Effector memory CD8-positive, alpha-beta T cell (primary cell): ENCODE measurements around the gene NGLY1.

Experiments
- ATAC-seq: fragments of 150-1000 bp; cut with Tn5 transposase; replicated peaks from 2 replicates; pipeline ENCODE4 v1.10.0; 2021; ENCODE audit warnings: mild to moderate bottlenecking, moderate library complexity
- DNase-seq, 3 experiments: peaks; one replicate each; pipeline ENCODE4 v3.0.0; 2021
- H3K27ac Mint-ChIP-seq, 2 donors: one replicate each; pipeline ENCODE4 v1.8.0; 2022; ENCODE audit warnings: mild to moderate bottlenecking in 2 of 2, mixed read lengths in 2 of 2, moderate library complexity in 2 of 2
- H3K27me3 Mint-ChIP-seq, 2 donors: one replicate each; pipeline ENCODE4 v1.8.0; 2022; ENCODE audit warnings: mixed read lengths in 2 of 2
- H3K36me3 Mint-ChIP-seq: one replicate; pipeline ENCODE4 v1.8.0; 2022; ENCODE audit warnings: mild to moderate bottlenecking, moderate library complexity, mixed read lengths; ENCODE audit not compliant: insufficient read depth
- H3K4me1 Mint-ChIP-seq, 2 donors: one replicate each; pipeline ENCODE4 v1.8.0; 2022; ENCODE audit warnings: low read depth in 2 of 2, mixed read lengths in 2 of 2
- H3K4me3 Mint-ChIP-seq, 2 donors: one replicate each; pipeline ENCODE4 v1.8.0; 2022; ENCODE audit warnings: mild to moderate bottlenecking in 2 of 2, mixed read lengths in 2 of 2, moderate library complexity in 2 of 2
- H3K9me3 Mint-ChIP-seq, 2 donors: one replicate each; pipeline ENCODE4 v1.8.0; 2022; ENCODE audit warnings: mixed read lengths in 2 of 2

The NGLY1 gene

GRCh38 chr3:25686766-25687165 lies 96.5 kb downstream of the NGLY1 start:
- DNase-seq (no peak), ATAC-seq (no peak)
- Mint-ChIP-seq H3K27ac (no peak overlapping the region), H3K27me3 (peaks cover 25 to 26% of the 10 kb centered on the region in 2 donors), H3K4me3 (no peak overlapping the region), H3K36me3 (peaks cover 4% of the 10 kb centered on the region), H3K4me1 (no peaks in the 10 kb centered on the region), H3K9me3 (no peaks in the 10 kb centered on the region)

GRCh38 chr3:25683882-25684281 lies 99.4 kb downstream of the NGLY1 start:
- no peaks in the 10 kb centered on the region for H3K4me1 Mint-ChIP-seq
- H3K4me3 Mint-ChIP-seq: no peak overlapping the region
- no peak overlapping the region for H3K27ac Mint-ChIP-seq
- H3K27me3 Mint-ChIP-seq: peaks cover 9 to 10% of the 10 kb centered on the region in 2 donors
- DNase-seq (no peak), ATAC-seq (no peak)
- H3K36me3 Mint-ChIP-seq: peaks cover 4% of the 10 kb centered on the region
- H3K9me3 Mint-ChIP-seq: no peaks in the 10 kb centered on the region

DNA sequence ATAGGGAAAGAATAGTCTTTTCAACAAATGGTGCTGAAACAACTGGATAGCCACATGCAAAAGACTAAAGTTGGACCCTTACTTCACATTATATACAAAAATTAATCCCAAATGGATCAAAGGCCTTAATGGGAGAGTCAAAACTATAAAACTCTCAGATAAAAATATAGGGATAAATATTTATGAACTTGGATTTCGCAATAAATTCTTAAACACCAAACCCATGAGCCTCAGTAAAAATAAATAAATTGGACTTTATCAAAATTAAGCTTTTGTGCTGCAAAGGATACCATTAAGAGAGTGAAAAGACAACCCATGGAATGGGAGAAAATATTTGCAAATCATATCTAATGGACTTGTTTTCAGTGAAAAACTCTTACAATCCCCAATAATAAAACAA lies 99.8 kb downstream of the NGLY1 start:
- H3K4me1 Mint-ChIP-seq: no peaks in the 10 kb centered on the region
- peaks cover 4% of the 10 kb centered on the region for H3K36me3 Mint-ChIP-seq
- no peaks in the 10 kb centered on the region for H3K9me3 Mint-ChIP-seq
- no peak for DNase-seq
- peaks cover 4 to 5% of the 10 kb centered on the region in 2 donors for H3K27me3 Mint-ChIP-seq
- ATAC-seq: no peak
- H3K27ac Mint-ChIP-seq: no peak overlapping the region
- H3K4me3 Mint-ChIP-seq: no peak overlapping the region

DNA sequence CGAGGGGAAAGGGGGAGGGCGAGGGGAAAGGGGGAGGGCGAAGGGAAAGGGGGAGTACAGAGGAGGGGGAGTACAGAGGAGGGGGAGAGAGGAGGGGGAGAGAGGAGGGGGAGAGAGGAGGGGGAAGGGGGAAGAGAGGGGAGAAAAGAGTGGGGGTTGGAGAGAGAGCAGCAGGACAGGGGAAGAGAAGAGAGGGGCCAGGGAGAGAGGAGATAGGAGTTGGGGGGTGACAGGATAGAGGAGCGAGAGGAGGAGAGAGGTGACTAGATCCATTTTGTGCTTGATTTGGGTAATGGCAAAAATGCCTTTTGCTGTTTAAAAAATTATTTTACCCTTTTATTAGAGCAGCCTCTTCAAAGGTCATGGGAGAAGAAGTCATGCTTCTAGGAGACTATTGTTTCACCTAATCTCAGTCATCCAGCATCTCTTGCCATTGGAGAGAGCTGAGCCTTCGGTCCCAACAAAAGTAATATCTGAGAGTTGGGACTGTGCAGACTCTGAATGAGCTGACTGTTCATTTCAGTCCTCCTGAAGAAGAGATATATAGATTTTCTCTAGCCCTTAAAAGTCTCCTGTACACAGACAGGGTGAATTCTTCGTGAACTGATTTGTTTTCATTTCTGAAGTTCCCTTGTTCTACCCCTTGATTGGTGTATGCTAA lies 103.5 kb downstream of the NGLY1 start:
- H3K27ac Mint-ChIP-seq: no peak overlapping the region
- H3K9me3 Mint-ChIP-seq: no peaks in the 10 kb centered on the region
- H3K4me3 Mint-ChIP-seq: no peak overlapping the region
- H3K27me3 Mint-ChIP-seq: peaks cover 11 to 19% of the 10 kb centered on the region in 2 donors
- H3K36me3 Mint-ChIP-seq: peaks cover 4% of the 10 kb centered on the region
- ATAC-seq (no peak), DNase-seq (no peak)
- H3K4me1 Mint-ChIP-seq: no peaks in the 10 kb centered on the region

- DNase-seq (no peak), ATAC-seq (no peak)
- Mint-ChIP-seq H3K27me3 (peaks cover 11 to 19% of the 10 kb centered on the region in 2 donors), H3K4me3 (no peak overlapping the region), H3K9me3 (no peaks in the 10 kb centered on the region), H3K27ac (no peak overlapping the region), H3K36me3 (peaks cover 4% of the 10 kb centered on the region), H3K4me1 (no peaks in the 10 kb centered on the region)
Measured at GRCh38 chr3:25679166-25679565, 104.1 kb downstream of the NGLY1 start.

- Mint-ChIP-seq H3K27me3 (peaks cover 11 to 19% of the 10 kb centered on the region in 2 donors), H3K27ac (no peak overlapping the region), H3K4me3 (no peak overlapping the region), H3K36me3 (peaks cover 4% of the 10 kb centered on the region), H3K4me1 (no peaks in the 10 kb centered on the region), H3K9me3 (no peaks in the 10 kb centered on the region)
- DNase-seq: no peak
- no peak for ATAC-seq
Measured at GRCh38 chr3:25678581-25678980, 104.7 kb downstream of the NGLY1 start.

- ATAC-seq (no peak), DNase-seq (no peak)
- Mint-ChIP-seq H3K9me3 (no peaks in the 10 kb centered on the region), H3K27ac (no peak overlapping the region), H3K4me1 (no peaks in the 10 kb centered on the region), H3K27me3 (peaks cover 11 to 19% of the 10 kb centered on the region in 2 donors), H3K4me3 (no peak overlapping the region), H3K36me3 (no peaks in the 10 kb centered on the region)
Measured at GRCh38 chr3:25677121-25677520, 106.1 kb downstream of the NGLY1 start.

- Mint-ChIP-seq H3K4me3 (no peak overlapping the region), H3K36me3 (no peaks in the 10 kb centered on the region), H3K27ac (no peak overlapping the region), H3K4me1 (no peaks in the 10 kb centered on the region), H3K9me3 (no peaks in the 10 kb centered on the region), H3K27me3 (peaks cover 11 to 19% of the 10 kb centered on the region in 2 donors)
- no peak for DNase-seq
- ATAC-seq: no peak
Measured at GRCh38 chr3:25674670-25675069, 108.6 kb downstream of the NGLY1 start.

GRCh38 chr3:25673738-25674298 lies 109.4 kb downstream of the NGLY1 start:
- H3K27me3 Mint-ChIP-seq: peaks cover 11 to 19% of the 10 kb centered on the region in 2 donors

More at GRCh38 chr3:25673738-25674298, 109.4 kb downstream of the NGLY1 start:
- Mint-ChIP-seq H3K27ac (no peak overlapping the region), H3K4me1 (no peaks in the 10 kb centered on the region), H3K4me3 (no peak overlapping the region), H3K9me3 (no peaks in the 10 kb centered on the region), H3K36me3 (no peaks in the 10 kb centered on the region)
- DNase-seq: no peak
- ATAC-seq: no peak
